Mucosa of rectum (tissue), 2 donors: ENCODE measurements around the gene RSU1.

Source experiments
- H3K27ac ChIP-seq, 2 donors: one replicate each; pipeline ENCODE4 v1.7.0; 2013; ENCODE audit warnings: inconsistent platforms in 2 of 2, low read depth in 2 of 2, low read length in 2 of 2
- H3K27me3 ChIP-seq, 2 donors: one replicate each; pipeline ENCODE4 v1.7.0; 2013; ENCODE audit warnings: low read length in 2 of 2; ENCODE audit not compliant: control insufficient read depth in 2 of 2, insufficient read depth in 2 of 2
- H3K36me3 ChIP-seq, 2 donors: one replicate each; pipeline ENCODE4 v1.7.0; 2013; ENCODE audit warnings: low read length in 2 of 2; ENCODE audit not compliant: control insufficient read depth in 2 of 2, insufficient read depth in 2 of 2
- H3K4me1 ChIP-seq, 2 donors: one replicate each; pipeline ENCODE4 v1.7.0; 2013; ENCODE audit warnings: low read length in 2 of 2, mild to moderate bottlenecking in 1 of 2; ENCODE audit not compliant: control insufficient read depth in 2 of 2, insufficient read depth in 2 of 2
- H3K4me3 ChIP-seq, 2 donors: one replicate each; pipeline ENCODE4 v1.7.0; 2013; ENCODE audit warnings: low read length in 2 of 2
- H3K9ac ChIP-seq, 2 donors: one replicate each; pipeline ENCODE4 v1.7.0; 2013; ENCODE audit warnings: low read length in 2 of 2, low read depth in 1 of 2, mild to moderate bottlenecking in 1 of 2
- H3K9me3 ChIP-seq, 2 donors: one replicate each; pipeline ENCODE4 v1.7.0; 2013; ENCODE audit warnings: low read length in 2 of 2; ENCODE audit not compliant: control insufficient read depth in 2 of 2
- donor health status: healthy.
- donor health status: Normal muscosa, but diverticular disease.

The RSU1 gene

DNA sequence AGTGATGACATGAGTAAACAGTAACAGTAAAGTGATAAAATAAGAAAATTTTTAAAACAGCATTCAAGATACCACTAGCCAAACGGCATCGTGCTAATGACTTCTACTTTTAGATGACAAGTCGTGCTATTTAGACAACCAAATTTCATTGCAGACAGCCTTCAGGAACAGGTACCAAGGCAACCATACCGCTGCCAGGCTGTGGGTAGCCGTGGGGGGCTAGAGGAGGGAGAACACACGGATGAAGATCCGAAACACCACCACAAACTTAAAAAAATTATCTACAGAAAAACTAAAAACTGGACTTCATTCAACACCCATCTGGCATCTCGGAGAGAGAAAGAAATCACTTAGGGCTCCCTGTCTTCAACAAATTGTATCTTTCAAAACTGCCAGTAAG lies 89.6 kb downstream of the RSU1 start:
- H3K9ac ChIP-seq: no peak overlapping the region
- no peak overlapping the region for H3K4me3 ChIP-seq
- peaks cover 6 to 7% of the 10 kb centered on the region in 2 donors for H3K36me3 ChIP-seq
- H3K27me3 ChIP-seq: no peaks in the 10 kb centered on the region
- no peaks in the 10 kb centered on the region for H3K4me1 ChIP-seq
- H3K27ac ChIP-seq: no peak overlapping the region
- no peaks in the 10 kb centered on the region for H3K9me3 ChIP-seq

- Histone ChIP-seq H3K27me3 (no peaks in the 10 kb centered on the region), H3K36me3 (peaks cover 7 to 12% of the 10 kb centered on the region in 2 donors), H3K27ac (no peak overlapping the region), H3K4me1 (no peaks in the 10 kb centered on the region), H3K9me3 (no peaks in the 10 kb centered on the region), H3K4me3 (no peak overlapping the region), H3K9ac (no peak overlapping the region)
Measured at GRCh38 chr10:16724509-16724908, 92.7 kb downstream of the RSU1 start.

DNA sequence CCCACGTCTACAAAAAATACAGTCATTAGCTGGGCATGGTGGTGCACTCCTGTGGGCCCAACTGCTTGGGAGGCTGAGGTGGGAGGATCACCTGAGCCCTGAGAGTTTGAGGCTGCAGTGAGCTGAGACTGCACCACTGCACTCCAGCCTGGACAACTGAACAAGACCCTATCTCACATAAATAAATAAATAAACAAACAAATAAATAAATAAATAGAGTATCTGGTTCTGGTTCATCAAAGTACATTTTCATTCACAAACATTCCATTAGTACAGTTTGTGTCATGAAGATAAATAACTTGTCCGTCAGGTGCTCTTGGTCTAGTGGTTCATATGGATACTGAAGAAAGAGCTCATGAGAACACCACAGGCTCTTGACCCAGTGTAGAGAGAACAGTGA lies 96.4 kb downstream of the RSU1 start:
- Histone ChIP-seq H3K4me3 (no peak overlapping the region), H3K4me1 (no peaks in the 10 kb centered on the region), H3K9me3 (no peaks in the 10 kb centered on the region), H3K36me3 (peaks cover 2 to 6% of the 10 kb centered on the region in 2 donors), H3K9ac (no peak overlapping the region), H3K27ac (no peak overlapping the region), H3K27me3 (no peaks in the 10 kb centered on the region)

- H3K9ac ChIP-seq: no peak overlapping the region
- H3K4me1 ChIP-seq: no peaks in the 10 kb centered on the region
- no peaks in the 10 kb centered on the region for H3K27me3 ChIP-seq
- peaks cover 3 to 6% of the 10 kb centered on the region in 2 donors for H3K36me3 ChIP-seq
- no peak overlapping the region for H3K27ac ChIP-seq
- H3K4me3 ChIP-seq: no peak overlapping the region
- peaks cover 10 to 14% of the 10 kb centered on the region in 2 donors for H3K9me3 ChIP-seq
Measured at GRCh38 chr10:16717622-16718395, 99.4 kb downstream of the RSU1 start.

DNA sequence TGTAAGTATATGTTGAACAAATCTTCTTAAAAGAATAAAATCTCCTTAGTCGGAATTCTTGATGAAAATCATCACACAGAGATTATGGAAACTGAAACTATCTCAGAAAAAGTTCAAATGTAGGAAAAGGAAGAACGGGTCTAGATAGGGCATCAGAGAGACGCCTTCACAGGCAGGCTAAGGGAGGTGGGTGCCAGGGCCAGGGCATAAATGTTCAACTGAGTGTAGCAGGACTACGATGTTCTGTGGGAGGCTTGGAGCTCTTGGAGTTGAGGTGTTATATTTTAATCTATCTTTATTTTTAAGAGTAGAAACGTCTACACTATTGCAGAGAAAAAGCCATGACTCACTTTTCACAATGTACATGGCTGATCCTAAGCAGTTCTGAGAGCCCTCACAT lies 101.2 kb downstream of the RSU1 start:
- H3K27ac ChIP-seq: no peak overlapping the region
- no peak overlapping the region for H3K4me3 ChIP-seq
- peaks cover 10 to 14% of the 10 kb centered on the region in 2 donors for H3K9me3 ChIP-seq
- no peak overlapping the region for H3K9ac ChIP-seq
- H3K4me1 ChIP-seq: no peaks in the 10 kb centered on the region
- peaks cover 0 to 3% of the 10 kb centered on the region in 2 donors for H3K36me3 ChIP-seq
- no peaks in the 10 kb centered on the region for H3K27me3 ChIP-seq

GRCh38 chr10:16713290-16713689 lies 103.9 kb downstream of the RSU1 start:
- Histone ChIP-seq H3K27me3 (no peaks in the 10 kb centered on the region), H3K4me3 (no peak overlapping the region), H3K36me3 (peaks cover 0 to 3% of the 10 kb centered on the region in 2 donors), H3K27ac (no peak overlapping the region), H3K9ac (no peak overlapping the region), H3K9me3 (peaks cover 10 to 14% of the 10 kb centered on the region in 2 donors), H3K4me1 (no peaks in the 10 kb centered on the region)

- Histone ChIP-seq H3K4me3 (no peak overlapping the region), H3K27me3 (no peaks in the 10 kb centered on the region), H3K9ac (no peak overlapping the region), H3K36me3 (peaks cover 0 to 3% of the 10 kb centered on the region in 2 donors), H3K9me3 (peaks cover 10 to 14% of the 10 kb centered on the region in 2 donors), H3K4me1 (no peaks in the 10 kb centered on the region), H3K27ac (no peak overlapping the region)
Measured at GRCh38 chr10:16712883-16713282, 104.3 kb downstream of the RSU1 start.

GRCh38 chr10:16700331-16700730 lies 116.9 kb downstream of the RSU1 start:
- Histone ChIP-seq H3K36me3 (no peaks in the 10 kb centered on the region), H3K4me1 (no peaks in the 10 kb centered on the region), H3K9me3 (no peaks in the 10 kb centered on the region), H3K27me3 (no peaks in the 10 kb centered on the region), H3K27ac (no peak overlapping the region), H3K9ac (no peak overlapping the region), H3K4me3 (no peak overlapping the region)

- no peaks in the 10 kb centered on the region for H3K36me3 ChIP-seq
- no peak overlapping the region for H3K4me3 ChIP-seq
Measured at GRCh38 chr10:16699435-16700057, 117.7 kb downstream of the RSU1 start.

DNA sequence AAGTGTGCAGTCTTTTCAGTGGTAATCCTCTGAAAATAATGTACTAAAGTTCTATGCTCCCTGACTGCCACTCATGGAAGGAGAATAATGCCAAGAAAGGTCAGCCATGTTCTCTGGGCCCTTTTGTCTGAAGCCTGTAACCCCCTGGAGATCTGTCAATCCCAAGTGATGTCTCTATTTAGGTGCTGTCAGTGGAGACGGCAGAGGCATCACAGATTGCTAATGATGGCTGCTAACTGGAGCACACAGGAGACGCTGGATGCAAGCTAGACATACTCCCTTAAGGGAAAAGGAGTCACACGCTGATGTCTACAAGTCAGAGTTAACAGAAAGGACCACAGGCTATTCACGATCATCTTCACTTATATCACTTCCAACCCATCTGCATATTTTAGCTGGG lies 118.8 kb downstream of the RSU1 start:
- Histone ChIP-seq H3K27ac (no peak overlapping the region), H3K36me3 (no peaks in the 10 kb centered on the region), H3K9ac (no peak overlapping the region), H3K4me1 (no peaks in the 10 kb centered on the region), H3K27me3 (no peaks in the 10 kb centered on the region), H3K4me3 (no peak overlapping the region), H3K9me3 (no peaks in the 10 kb centered on the region)

More at GRCh38 chr10:16699435-16700057, 117.7 kb downstream of the RSU1 start:
- Histone ChIP-seq H3K9ac (no peak overlapping the region), H3K27me3 (no peaks in the 10 kb centered on the region), H3K9me3 (no peaks in the 10 kb centered on the region), H3K4me1 (no peaks in the 10 kb centered on the region), H3K27ac (no peak overlapping the region)
